DOHH2 (cell line): ENCODE results near the gene TFAP2B.

Experiments
- CTCF ChIP-seq: fragments of 200-600 bp; sonication (generic); IDR thresholded peaks from one replicate; pipeline ENCODE4 v1.5.1; 2014; ENCODE audit warnings: antibody characterized with exemption, mild to moderate bottlenecking, low read depth, low read length; ENCODE audit not compliant: poor library complexity, severe bottlenecking
- EZH2phosphoT487 ChIP-seq: fragments of 200-600 bp; sonication (generic); IDR thresholded peaks from 2 replicates; pipeline ENCODE4 v1.6.1; 2017; ENCODE audit warnings: borderline replicate concordance, mild to moderate bottlenecking, antibody characterized with exemption, low read length, moderate library complexity, mixed read lengths

- TF ChIP-seq CTCF (no peak), EZH2phosphoT487 (no peak)
Observed at GRCh38 chr6:50843842-50844241, 25.2 kb downstream of the TFAP2B start.
